Hypothalamus (tissue), 51 donors: ENCODE data around the gene MDFIC2.
"Not testable (repeated sequence)": the region's sequence is repeated elsewhere in the genome, so short reads cannot be mapped to it uniquely, and the experiment has no call there.

Experiments
- DNase-seq, 51 donors: peaks; one replicate each; lab custom pipeline; 2025; lab: John Stamatoyannopoulos, UW

Gene MDFIC2

DNA sequence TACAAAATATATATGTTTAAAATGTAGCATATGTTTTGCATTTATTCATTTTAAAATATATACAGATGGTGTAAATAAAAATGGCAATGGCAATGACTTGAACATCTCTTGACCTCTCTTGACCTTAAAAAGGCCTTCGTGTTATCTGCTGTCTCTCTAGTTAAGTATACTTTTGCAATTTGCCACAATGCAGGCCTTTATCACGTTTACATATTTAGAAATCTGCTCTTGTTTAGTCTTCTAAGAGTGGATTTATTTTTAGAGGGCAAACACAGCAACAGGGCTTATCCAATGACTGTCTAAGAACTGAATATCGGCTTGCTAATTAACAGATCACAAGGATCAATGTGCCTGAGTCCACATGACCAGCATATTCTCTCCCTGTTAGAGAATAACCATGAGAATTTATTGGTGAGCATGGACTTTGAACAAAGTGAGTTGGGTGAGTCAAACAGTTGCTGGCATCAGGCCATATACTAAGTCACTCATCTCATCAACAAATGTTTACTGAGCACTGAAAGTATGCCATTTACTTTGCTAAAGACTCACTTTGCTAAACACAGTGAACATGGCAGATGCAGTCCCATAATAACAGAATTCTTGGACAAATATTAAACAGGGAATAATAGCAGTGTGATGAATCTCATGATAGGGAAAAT lies 48.2 kb downstream of the MDFIC2 start:
- no peak for DNase-seq

GRCh38 chr3:70261283-70261682 lies 51.2 kb downstream of the MDFIC2 start:
- DNase-seq, result no peak

- no peak for DNase-seq
Measured at GRCh38 chr3:70256566-70256965, 55.9 kb downstream of the MDFIC2 start.

- DNase-seq, result no peak
Measured at GRCh38 chr3:70250492-70250891, 61.9 kb downstream of the MDFIC2 start.

- no peak for DNase-seq
Measured at GRCh38 chr3:70249509-70250160, 62.8 kb downstream of the MDFIC2 start.

- DNase-seq, result no peak
Measured at GRCh38 chr3:70248856-70249255, 63.6 kb downstream of the MDFIC2 start.

- DNase-seq, result no peak
Measured at GRCh38 chr3:70247955-70248354, 64.5 kb downstream of the MDFIC2 start.

- peak in 1 of 51 donors; percentile 27 for DNase-seq
Measured at GRCh38 chr3:70245746-70246525, 66.5 kb downstream of the MDFIC2 start.

DNA sequence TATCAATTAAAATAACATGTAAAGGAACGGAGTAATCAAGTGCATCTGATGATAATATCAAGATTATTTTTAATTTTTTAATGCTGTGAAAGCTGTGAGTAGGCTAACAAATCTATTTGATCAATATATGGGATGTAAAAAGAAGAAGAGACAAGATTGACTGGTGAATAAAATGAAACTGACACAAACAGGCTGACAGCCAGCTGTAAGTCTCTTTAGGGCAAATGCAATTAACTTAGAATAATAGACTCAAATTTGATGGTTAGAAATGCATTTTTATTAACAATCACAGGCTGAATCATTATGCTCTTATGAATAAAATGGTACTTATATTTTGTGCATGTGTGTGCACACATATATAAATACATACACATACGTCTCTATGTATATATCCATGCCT lies 68.0 kb downstream of the MDFIC2 start:
- DNase-seq, result no peak

GRCh38 chr3:70242297-70242882 lies 70.0 kb downstream of the MDFIC2 start:
- DNase-seq, result no peak

DNA sequence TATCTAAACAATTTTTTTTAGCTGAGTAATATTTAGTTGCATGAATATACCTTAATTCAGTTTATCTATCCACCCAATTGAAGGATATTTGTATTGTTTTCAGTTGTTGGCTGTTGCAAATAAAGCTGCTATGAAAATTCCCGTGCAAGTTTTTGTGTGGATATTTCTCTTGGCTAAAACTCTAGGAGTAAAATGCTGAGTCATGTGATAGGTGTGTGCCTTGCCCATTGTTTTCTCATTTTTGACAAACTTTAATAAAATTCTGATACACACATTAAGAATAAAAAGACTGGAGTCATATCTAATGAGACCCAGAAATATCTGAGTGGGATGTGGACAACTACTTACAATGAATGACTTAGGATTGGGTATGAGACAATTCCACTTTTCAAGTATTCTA lies 78.6 kb downstream of the MDFIC2 start:
- no peak for DNase-seq

DNA sequence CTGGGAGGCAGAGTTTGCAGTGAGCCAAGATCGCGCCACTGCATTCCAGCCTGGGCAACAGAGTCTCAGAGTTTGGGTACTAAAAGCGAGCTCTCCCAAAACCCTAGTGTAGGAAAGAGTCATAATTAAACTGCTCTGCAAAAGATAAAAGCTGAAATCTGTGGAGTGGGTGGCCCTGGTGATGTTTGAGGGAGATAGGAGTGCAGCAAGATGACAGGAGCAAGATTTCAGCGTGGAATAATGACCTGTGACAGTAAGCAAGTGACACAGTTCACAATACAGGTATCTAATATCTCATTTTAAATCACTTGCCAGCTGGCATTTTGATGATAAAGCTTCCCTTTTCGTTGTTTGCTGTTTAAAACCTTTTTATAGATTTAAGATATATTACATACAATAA lies 79.3 kb downstream of the MDFIC2 start:
- DNase-seq, result no peak

- no peak for DNase-seq
Measured at GRCh38 chr3:70231266-70231701, 81.2 kb downstream of the MDFIC2 start.

- no peak for DNase-seq
Measured at GRCh38 chr3:70227437-70227836, 85.0 kb downstream of the MDFIC2 start.

DNA sequence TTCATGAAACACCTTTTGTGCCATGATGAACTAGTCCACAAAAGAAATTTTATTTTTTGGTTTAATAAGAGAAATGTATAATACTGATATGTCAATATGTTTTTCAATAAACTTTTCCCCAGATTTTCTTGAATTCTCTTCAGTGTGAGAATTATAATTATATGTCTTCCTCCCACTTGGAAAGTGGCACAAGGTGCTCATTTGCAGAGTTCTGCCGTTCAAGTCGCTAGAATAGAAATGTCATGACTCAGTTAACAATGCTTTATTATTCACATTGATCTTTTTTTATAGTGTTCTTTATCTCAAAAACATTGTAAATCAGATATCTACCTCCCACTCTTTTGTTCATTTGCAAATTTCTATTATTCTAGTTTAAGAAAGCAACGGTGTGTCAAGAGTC lies 87.3 kb downstream of the MDFIC2 start:
- peak in 1 of 51 donors; percentile 13 for DNase-seq

DNA sequence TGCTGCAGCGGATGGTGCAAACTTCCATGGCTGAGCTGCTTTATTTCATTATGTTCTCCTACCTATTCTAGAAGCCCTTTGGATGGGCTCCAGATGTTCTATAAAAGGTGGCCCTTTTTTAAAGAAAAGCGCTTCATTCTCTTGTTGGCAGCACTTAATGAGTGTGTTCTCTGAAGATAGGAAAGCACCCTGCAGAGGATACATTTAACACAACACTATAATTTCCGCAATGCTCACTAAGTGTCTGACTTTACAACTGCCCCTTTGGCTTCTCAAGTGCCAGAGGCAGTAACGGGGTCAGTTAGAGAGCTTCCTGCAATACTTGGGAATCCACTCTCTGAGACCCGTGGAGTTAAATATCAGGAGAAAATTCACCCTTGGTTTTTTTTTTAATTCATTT lies 88.1 kb downstream of the MDFIC2 start:
- DNase-seq, result no peak

DNA sequence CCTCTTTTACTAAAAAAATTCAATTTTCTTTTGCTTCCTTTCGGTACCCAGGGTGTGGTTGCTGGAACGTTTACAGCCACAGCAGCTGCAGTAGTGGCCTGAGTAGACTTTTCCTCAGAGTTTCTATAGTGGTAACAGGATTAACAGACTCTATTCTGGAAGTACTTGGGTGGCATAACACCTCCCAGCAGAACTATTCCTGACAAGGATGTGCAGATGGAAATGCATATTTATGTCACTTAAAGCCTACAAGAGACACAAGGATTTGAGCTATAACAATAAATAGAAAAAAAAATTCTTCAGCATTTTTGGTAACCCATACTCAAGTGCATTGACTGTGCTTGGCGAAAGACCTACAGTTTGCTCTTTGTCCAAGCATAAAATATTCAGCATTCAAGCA lies 94.0 kb downstream of the MDFIC2 start:
- DNase-seq, result no peak

- DNase-seq, result not testable (repeated sequence)
Measured at GRCh38 chr3:70211274-70211673, 101.2 kb downstream of the MDFIC2 start.

DNA sequence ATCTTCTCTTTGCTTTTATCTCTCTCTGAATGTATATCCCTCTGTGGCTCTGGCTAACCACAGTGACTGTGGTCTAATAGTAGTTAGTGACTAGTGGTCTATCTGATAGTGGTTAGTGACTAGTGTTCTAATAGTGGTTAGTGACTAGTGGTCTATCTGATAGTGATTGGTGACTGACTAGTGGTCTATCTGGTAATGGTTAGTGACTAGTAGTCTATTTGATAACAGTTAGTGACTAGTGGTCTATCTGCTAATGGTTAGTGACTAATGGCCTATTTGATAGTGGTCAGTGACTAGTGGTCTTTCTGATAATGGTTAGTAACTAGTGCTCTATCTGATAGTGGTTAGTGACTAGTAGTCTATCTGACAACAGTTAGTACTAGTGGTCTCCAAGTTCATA lies 110.5 kb downstream of the MDFIC2 start:
- no peak for DNase-seq

DNA sequence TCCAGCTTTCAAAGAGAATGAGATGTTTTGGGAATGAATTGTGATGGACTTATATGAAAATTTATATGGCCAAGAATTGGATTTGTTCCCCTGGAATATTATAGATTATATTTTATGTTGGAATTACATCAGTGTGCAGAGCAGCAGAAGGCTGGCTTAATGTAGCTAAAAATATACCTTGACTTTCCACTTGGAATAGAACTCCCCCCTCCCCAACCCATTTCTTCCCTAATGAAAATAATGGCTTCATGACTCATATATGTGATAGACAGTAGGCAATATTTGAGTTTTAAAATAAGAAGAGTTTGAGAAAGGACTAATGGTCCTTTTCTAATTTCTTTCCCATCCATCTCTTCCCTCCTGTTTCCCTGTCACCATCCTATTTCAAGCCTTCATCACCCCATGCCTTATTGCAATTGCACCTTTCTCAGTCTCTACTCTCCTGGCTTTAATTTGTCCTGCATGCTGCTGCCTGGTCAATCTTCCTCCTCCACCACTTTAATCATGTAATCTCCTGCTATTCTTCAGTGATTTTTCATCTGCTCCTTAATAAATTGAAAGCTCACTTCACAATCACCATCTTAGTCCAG lies 122.5 kb downstream of the MDFIC2 start:
- DNase-seq, result no peak

DNA sequence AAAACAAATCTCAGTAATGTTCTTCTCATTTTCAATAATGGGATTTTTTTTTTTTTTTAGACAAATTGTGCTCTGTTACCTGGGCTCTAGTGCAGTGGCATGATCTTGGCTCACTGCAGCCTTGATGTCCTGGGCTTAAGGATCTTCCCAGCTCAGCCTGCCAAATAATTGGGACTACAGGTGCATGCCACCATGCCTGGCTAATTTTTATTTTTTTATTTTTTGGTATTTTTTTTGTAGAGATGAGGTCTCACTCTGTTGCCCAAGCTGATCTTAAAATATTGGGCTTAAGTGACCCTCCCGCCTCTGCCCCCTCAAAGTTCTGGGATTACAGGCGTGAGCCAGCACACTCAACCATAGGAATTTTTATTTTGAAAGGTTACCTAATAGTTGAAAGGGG lies 126.2 kb downstream of the MDFIC2 start:
- no peak for DNase-seq
